ENCODE results near the gene CEACAM3.

The CEACAM3 gene

GRCh38 chr19:41844601-41845000 is 48.2 kb downstream of the CEACAM3 start, which contains the start of gene LYPD4:
TSS of gene LYPD4 (minus strand) at chr19:41844683. CDS start at chr19:41839285, 5,398 bp downstream.
- no peak for DNase-seq (ENCODE audit: low spot score)

GRCh38 chr19:41845001-41845050 is 48.4 kb downstream of the CEACAM3 start, which contains the start of gene DMRTC2:
TSS of gene DMRTC2 (plus strand) at chr19:41845042. CDS start at chr19:41847429, 2,387 bp downstream.
- DNase-seq (ENCODE audit: low spot score): no peak

GRCh38 chr19:41845051-41845590 is 48.7 kb downstream of the CEACAM3 start:
- DNase-seq (ENCODE audit: low spot score): no peak

- no peak for DNase-seq (ENCODE audit: low spot score)
Measured at GRCh38 chr19:41847351-41848105, 51.1 kb downstream of the CEACAM3 start.

GRCh38 chr19:41848666-41849065 is 52.3 kb downstream of the CEACAM3 start:
- no peak for DNase-seq (ENCODE audit: low spot score)

- DNase-seq (ENCODE audit: low spot score): no peak
Measured at GRCh38 chr19:41849067-41849466, 52.7 kb downstream of the CEACAM3 start.

GRCh38 chr19:41850381-41850780 is 54.0 kb downstream of the CEACAM3 start:
- DNase-seq (ENCODE audit: low spot score): no peak

GRCh38 chr19:41851456-41851855 is 55.1 kb downstream of the CEACAM3 start:
- DNase-seq (ENCODE audit: low spot score): no peak

- no peak for DNase-seq (ENCODE audit: low spot score)
Measured at GRCh38 chr19:41853344-41853743, 57.0 kb downstream of the CEACAM3 start.

- no peak for DNase-seq (ENCODE audit: low spot score)
Measured at GRCh38 chr19:41853768-41854167, 57.4 kb downstream of the CEACAM3 start.

- DNase-seq (ENCODE audit: low spot score): no peak
Measured at GRCh38 chr19:41859213-41859617, 62.8 kb downstream of the CEACAM3 start.

GRCh38 chr19:41859618-41860418 is 63.4 kb downstream of the CEACAM3 start, which contains the start of gene RPS19:
TSS of gene RPS19 (plus strand) at chr19:41860255. CDS start at chr19:41860775, 520 bp downstream.
- peak; percentile 96 for DNase-seq (ENCODE audit: low spot score)

GRCh38 chr19:41860419-41861115 is 64.2 kb downstream of the CEACAM3 start:
- no peak for DNase-seq (ENCODE audit: low spot score)

Measured in D341Med (cell line).